Suppressor macrophage treated with lipopolysaccharide for 4 hours (primary cell): ENCODE data around the gene SHISA6.

Experiments used
- DNase-seq: peaks from one replicate; pipeline ENCODE4 v3.0.0-alpha.2; 2020

SHISA6 gene

GRCh38 chr17:11363565-11364117, 122.6 kb downstream of the SHISA6 start:
- no peak for DNase-seq

- DNase-seq, result no peak
Measured at GRCh38 chr17:11366272-11366850, 125.3 kb downstream of the SHISA6 start.

DNA sequence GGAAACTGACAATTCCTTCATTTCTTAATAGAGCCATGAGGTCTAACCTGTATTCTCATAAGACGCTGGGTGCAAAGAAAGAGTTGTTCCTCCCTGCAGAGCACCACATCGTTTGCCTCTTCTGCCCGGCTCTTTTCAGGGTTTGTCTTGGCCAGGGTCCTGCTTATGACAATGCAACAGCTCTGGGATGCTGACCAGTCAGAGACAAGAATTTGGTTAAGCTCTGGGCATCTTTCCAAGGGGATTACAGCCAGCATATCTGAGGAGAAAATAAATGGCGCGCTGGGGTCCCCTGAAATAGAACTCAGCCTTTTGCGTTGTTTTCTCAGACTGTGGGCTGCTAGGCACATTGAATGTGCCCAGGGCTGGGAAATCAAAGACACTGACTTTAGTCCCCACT, 128.6 kb downstream of the SHISA6 start:
- DNase-seq, result no peak

DNA sequence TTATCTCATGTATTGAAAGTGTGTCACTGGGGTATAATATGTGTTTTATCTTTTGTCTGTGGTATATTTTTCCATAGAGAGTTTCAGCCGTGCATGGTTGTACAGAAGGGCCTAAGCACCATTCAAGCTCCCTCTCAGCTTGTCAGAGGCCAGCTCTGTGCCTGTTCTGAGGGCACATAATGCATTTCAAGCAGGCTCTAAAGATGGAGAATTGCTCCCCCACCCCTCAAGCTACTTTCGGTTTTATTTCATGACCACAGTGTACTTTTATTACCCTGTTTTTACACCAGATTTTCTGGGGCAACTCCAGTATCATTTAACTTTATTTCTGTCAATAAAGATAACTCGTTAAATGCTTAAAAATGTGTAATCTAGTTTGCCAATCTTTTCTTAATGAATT, 131.7 kb downstream of the SHISA6 start:
- no peak for DNase-seq

DNA sequence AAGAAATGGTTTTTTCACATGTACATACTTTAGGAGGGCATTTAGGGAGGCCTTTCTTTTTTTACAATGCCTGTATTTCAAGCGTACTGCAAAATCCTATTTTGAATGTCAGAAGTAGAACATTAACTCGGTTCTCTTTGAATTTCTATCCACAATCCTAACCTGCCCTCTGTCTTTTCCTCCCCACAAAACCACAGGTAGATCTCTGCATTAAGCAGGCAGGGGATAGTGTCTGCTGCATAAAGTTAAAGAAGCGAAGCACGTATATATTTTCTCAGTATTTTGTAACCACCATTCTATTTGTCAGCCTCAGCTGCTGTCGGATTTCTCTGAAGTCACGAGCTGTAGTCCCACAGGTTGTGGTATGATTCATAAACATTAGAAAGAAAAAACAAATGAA, 137.5 kb downstream of the SHISA6 start:
- no peak for DNase-seq

DNA sequence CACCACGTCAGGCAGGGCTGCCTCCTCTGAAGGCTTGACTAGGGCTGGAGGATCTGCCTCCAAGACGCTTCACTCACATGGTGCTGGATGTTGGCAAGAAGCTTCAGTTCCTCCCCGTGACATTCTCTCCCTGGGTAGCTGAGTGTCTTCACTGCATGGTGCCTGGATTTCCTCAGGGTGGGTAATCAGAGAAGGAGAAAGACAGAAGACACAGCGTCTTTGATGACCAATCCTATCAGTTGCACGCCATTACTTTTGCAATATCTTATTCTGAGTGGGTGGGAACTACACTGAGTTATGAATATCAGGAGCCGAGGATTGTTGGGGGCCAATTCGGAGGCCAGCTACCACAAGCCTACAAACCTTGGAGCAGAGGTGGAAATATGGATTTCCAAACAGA, 139.7 kb downstream of the SHISA6 start:
- DNase-seq, result no peak

DNA sequence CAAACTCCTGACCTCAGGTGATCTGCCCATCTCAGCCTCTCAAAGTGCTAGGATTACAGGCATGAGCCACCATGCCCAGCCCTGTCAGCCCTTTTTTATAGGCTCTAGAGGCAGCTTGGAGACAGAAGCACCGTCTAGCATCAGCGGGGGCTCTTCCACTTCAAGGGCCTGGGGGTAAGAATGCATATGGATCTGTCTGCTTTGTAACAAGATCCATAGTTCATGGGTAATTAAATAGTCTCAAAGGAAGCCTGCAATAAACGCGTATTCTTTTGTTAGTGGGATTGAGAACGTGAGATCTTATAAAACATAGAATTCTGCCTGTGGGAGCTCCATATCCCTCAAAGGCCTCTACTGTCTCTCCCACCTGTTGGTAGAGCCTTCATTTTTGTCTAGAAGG, 142.1 kb downstream of the SHISA6 start:
- DNase-seq, result no peak

- no peak for DNase-seq
Measured at GRCh38 chr17:11384131-11384530, 143.1 kb downstream of the SHISA6 start.

DNA sequence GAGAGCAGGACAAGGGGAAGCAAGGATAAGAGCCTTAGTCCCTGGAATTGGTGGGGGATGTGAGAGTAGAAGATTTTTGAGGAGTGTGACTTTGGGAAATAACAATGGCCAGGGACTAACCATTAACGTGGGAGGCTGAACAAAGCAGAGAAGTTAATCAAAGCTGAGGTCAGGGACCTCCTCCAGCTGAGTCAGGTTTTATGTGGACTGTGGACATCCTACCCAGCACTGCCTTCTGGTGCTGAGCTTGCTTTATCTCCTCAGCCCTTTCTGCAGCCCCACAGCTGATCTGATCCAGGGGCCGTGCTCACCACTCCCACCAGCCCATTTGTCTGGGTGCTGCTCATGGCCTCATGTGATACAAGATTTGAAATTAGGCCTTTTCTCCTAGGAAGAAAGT, 146.6 kb downstream of the SHISA6 start:
- no peak for DNase-seq

DNA sequence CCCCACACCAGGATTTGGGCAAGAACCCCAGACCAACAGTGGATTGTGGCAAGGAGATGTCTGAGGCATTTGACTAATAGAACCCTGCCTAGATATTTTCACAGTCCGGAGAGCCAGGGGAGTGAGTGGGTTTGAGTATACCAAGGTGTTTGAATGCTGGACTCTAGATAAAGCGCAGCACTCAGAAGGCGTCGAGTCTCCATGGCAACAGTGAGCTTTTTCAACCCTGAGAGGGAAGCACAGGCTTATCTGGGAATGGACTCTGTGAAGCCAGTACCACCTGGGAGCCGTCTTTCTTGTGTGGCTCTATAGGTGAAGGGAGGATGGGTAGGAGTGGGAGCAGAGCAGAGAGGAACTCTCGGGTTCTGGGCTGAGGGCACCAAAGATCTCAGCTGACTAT, 147.0 kb downstream of the SHISA6 start:
- DNase-seq, result no peak

GRCh38 chr17:11389583-11389982, 148.6 kb downstream of the SHISA6 start:
- no peak for DNase-seq

GRCh38 chr17:11391134-11391533, 150.1 kb downstream of the SHISA6 start:
- DNase-seq, result no peak

GRCh38 chr17:11404431-11405276, 163.6 kb downstream of the SHISA6 start:
- no peak for DNase-seq

DNA sequence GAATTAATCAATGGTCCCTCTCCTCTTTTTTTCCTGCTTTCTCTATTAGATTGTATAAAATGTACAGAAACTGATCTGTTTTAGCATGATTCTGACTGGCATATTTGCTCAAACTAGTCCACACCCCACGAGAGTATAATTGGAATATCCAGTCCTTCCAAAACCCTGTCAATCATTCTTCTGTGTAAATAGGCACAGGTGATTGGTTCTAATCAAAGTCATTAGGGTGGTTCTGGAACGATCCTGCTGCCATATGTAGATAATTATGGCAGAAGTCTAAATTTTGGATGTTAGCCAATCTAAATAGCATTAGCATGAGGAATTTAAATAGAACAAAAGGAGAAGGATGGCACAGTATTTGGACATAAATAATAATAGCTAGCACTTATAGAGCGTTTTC, 165.7 kb downstream of the SHISA6 start:
- no peak for DNase-seq

DNA sequence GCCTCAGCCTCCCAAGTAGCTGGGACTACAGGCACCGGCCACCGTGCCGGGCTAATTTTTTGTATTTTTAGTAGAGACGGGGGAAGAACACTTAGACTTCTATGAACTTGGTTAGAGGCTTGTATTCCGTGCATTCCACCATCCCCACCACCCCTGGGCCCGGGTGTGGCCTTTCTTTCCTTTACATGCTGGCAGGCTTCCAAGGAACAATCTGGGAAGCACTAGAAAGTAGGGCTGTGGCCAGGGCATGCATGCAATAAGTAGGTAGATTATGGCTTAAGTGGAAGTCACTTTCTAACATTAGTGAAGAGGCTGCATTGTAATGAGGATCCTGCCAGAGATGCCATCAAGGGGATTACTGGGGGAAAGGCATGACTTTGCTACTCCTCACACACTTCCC, 171.6 kb downstream of the SHISA6 start:
- no peak for DNase-seq

DNA sequence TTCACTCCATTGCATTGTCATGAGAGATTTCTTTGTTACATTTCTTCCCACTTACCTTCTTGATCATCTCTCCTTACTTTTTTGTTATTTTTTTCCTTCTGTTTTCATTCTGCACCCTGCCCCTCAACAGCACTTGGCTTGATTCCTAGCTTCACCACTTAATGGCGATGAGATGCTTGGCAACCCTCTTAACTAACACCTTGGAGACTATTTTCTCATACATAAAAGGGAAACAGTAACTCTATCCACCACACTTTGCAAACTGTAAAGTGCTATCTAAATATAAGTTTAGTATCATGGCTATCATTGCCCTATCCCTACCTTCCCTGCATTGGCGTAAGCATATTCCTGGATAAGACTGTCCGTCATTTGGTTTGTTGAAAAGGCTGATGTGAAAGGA, 177.3 kb downstream of the SHISA6 start:
- no peak for DNase-seq

GRCh38 chr17:11430751-11431150, 189.7 kb downstream of the SHISA6 start:
- DNase-seq, result no peak

- no peak for DNase-seq
Measured at GRCh38 chr17:11438673-11439072, 197.7 kb downstream of the SHISA6 start.

DNA sequence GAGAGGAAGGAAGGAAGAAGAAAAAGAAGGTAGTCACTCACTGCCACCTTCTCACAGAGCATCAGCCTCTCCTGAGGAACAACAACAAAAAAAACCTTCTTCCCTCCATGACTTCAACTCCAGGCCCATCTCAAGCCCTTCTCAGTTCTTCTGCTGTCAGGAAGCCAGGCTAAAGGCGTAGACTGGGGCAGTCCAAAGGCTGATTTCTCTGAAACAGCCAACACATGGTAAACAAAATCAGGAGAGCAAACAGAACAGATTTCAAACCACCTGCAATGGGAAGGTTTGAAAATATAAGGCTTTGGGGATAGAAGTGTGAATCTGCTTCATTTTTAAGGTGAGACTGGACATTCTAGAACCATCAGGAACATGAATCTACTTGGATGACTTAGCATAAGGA, 200.0 kb downstream of the SHISA6 start:
- no peak for DNase-seq

GRCh38 chr17:11446316-11446715, 205.3 kb downstream of the SHISA6 start:
- DNase-seq, result no peak

DNA sequence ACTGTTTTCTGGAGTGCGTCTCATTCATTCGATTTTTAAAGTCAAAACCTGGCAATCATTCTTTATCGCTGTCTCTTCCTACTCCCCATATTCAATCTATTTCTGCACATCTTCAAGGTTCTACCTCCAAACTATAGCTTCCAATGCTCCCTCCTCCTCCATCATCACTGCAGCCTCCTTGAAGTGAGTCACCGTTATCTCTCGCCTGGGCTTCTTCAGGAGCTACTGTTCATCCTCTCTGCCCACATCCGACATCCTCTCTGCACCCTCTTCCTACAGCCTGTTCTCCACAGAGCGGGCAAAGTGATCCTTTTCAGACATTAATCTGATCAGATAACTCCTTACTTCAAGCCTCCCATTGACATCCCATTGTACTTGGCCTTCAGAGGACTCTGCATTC, 213.1 kb downstream of the SHISA6 start:
- DNase-seq, result no peak

- DNase-seq, result no peak
Measured at GRCh38 chr17:11458279-11458678, 217.3 kb downstream of the SHISA6 start.

DNA sequence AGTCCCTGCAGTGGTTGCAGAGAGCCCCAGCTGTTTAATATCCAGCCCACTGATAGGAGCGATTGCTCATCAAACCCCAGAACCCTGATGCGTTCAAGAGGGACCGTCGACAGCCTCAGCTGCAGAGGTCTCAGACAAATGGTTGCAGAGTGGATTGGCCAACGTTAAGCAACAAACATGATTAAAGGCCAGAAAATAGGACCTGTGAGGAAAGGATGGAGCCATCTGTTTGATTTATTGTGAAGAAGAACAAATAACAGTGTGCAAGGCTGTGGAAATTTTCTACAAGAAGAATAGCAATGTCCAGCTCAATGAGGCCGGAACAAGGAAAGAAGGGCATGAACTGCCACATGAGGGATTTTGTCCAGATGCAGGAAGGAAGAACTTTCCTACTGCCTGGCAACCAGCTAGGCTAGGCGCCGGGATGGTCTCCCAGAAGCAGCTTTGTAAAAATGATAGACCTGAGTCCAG, 218.9 kb downstream of the SHISA6 start:
- no peak for DNase-seq

GRCh38 chr17:11461993-11462548, 221.1 kb downstream of the SHISA6 start:
- no peak for DNase-seq
